IPS DF 19.7 (cell line): ENCODE data around the gene BOD1.
"Not testable (repeated sequence)": the region's sequence is repeated elsewhere in the genome, so short reads cannot be mapped to it uniquely, and the experiment has no call there.

ENCODE experiments used
- DNase-seq: peaks from one replicate; pipeline ENCODE4 v3.0.0-alpha.2; 2013; ENCODE audit warnings: low read depth, low spot score

Gene BOD1

DNA sequence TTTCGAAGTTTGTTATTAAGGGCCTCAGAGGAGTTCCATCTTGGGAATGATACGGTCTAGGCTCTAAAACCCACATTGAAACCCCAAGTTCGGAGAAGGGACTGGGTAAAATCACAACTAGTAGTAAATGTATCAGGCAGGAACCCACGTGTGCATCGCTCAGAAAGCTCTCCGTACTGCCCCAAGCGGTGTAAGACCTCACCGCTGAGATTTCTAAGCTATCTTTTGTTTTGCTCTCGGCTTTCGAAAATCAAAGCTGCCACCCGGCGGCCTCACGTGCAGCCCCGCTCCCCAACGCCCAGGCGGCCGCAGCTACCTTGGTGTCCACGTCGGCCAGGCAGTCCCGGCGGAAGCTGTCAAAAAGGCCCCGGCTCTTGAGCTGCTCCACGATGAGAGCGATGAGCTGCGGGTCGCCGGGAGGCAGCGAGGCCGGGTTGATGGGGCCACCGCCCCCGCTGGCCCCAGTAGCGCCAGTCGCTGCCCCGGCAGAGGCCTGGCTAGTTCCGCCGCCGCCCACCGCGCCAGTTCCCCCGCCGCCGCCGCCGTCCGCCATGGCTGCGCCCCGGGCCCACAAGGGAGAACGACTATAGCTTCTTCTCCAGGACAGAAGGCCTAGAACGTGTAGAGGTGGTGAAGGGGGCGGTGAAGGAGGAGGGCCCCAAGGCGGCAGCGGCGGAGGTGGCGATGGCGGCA lies 420 bp downstream of the BOD1 start:
- DNase-seq = no peak

GRCh38 chr5:173614591-173614990 lies 1.9 kb downstream of the BOD1 start:
- no peak for DNase-seq

DNA sequence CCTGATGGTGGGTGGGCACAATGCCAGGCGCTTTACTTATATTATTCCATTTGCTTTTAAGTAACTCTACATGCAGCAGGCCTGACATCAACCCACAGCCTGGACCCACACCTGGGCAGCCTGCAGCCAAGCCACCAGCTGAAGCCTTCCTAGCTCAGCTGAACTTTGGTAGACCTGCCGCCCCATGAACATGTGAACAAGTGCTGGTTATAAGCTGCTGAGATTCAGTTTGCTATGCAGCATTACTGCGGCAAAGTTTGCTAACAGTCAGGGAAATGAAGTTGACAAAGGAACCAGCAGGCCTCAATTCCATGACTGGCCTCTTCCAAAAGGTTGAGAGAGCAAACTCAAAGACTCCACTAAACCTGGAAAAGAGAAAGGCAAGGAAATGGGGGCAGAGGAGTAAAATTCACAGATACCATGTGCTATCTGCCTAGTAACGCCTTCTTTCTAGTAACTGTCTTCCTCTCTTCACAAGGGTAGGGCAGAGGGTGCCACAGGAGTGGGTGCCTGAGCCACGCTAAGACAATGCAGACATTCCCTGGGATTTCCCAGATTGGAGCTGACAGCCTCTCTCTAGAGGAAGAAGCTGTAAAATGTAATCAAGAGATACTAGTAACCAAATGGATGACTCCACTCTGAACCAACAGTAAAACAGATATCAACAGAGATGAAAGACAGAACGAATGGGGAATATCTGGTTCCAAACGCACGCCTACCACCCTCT lies 2.9 kb downstream of the BOD1 start:
- DNase-seq = no peak

- no peak for DNase-seq
Observed at GRCh38 chr5:173612948-173613347, 3.5 kb downstream of the BOD1 start.

- no peak for DNase-seq
Observed at GRCh38 chr5:173611706-173612105, 4.7 kb downstream of the BOD1 start.

DNA sequence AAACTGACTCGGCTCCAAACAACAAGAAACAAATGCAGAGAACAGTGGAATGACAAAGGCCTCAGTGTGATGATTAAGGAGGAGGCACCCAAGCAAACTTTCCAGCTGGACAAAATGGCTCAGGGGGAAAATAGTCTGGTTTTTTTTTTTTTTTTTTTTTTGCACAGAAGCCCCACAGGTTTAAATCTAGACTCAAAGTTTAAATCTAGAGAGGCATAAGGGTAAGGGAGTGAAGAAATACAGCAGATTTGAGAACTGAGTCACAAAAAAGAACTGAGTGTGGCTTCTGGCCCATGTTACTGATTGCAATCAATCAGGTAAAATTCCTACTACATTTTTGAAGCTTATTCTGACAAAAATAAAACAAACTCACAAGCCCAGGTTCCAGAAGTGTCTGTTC lies 12.3 kb downstream of the BOD1 start:
- DNase-seq = no peak

DNA sequence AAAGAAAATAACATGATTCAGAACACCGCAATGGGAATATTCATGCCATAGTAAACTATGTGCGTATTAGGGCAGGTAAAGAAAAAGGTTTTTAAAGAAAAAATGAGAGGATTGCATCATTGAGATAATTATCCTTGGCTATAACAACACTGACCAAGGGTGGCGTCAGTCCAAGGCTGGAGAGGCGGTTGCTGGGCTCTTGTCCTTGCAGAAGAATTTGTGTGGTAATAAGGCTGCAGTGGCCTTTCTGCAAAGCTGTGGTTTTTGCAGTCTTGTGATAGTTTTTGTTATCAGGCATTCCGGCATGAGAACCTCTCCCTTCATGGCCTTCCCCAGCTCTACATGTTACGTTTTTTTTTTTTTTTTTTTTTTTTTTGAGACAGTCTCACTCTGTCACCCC lies 14.0 kb downstream of the BOD1 start:
- no peak for DNase-seq

GRCh38 chr5:173598686-173599085 lies 17.8 kb downstream of the BOD1 start:
- DNase-seq = no peak

GRCh38 chr5:173597304-173597703 lies 19.1 kb downstream of the BOD1 start:
- DNase-seq = no peak

- DNase-seq = no peak
Observed at GRCh38 chr5:173595841-173596240, 20.6 kb downstream of the BOD1 start.

GRCh38 chr5:173594061-173594460 lies 22.4 kb downstream of the BOD1 start:
- no peak for DNase-seq

GRCh38 chr5:173592050-173592669 lies 24.3 kb downstream of the BOD1 start:
- no peak for DNase-seq

- DNase-seq = no peak
Observed at GRCh38 chr5:173591056-173591514, 25.4 kb downstream of the BOD1 start.

- no peak for DNase-seq
Observed at GRCh38 chr5:173590436-173591055, 25.9 kb downstream of the BOD1 start.

- not testable (repeated sequence) for DNase-seq
Observed at GRCh38 chr5:173586133-173586532, 30.3 kb downstream of the BOD1 start.

GRCh38 chr5:173583346-173583745 lies 33.1 kb downstream of the BOD1 start:
- DNase-seq = no peak

- DNase-seq = no peak
Observed at GRCh38 chr5:173582216-173583111, 34.0 kb downstream of the BOD1 start.

GRCh38 chr5:173581408-173582215 lies 34.8 kb downstream of the BOD1 start:
- no peak for DNase-seq

- DNase-seq = no peak
Observed at GRCh38 chr5:173578947-173579615, 37.4 kb downstream of the BOD1 start.

DNA sequence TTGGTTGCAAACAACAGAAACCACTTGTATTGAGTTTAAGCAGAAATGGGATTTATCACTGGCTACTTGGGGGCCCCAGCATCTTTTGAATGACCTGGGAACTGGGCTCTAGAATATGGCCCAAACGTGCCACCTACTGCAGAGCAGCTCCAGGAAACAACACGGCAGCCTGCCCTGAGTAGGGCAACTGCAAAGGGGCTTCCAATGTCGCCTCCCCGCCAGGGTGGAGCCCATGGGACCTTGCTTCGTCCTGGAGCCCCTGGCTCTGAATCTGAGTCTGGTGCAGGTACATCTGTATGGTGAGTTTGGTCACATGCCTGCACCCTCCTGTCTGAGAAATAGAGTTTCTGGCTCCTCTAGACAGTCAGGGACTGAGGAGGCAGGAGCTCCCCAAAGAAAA lies 38.6 kb downstream of the BOD1 start:
- no peak for DNase-seq
